B cell (primary cell): ENCODE data around the gene EIF2D. TPM values are rescaled to one million over a fixed set of nuclear protein-coding genes. Genes with fewer than 3 reads are reported as not detected.

Experiments used
- ATAC-seq: fragments of 200-7000 bp; cut with Tn5 transposase; one replicate; pipeline ENCODE4 v1.10.0; 2021; ENCODE audit warnings: low read depth, mild to moderate bottlenecking, moderate number of reproducible peaks, moderate library complexity
- CTCF ChIA-PET: fragments of 350-600 bp; sonication (Branson Sonifier 250); formaldehyde crosslinking; loops from one replicate; lab custom pipeline; 2021; ENCODE audit warnings: antibody characterized with exemption, inconsistent platforms; lab: Charles Lee
- POLR2A ChIA-PET: fragments of 350-600 bp; sonication (Branson Sonifier 250); formaldehyde crosslinking; loops from one replicate; lab custom pipeline; 2021; ENCODE audit warnings: antibody characterized with exemption; lab: Charles Lee
- DNase-seq: peaks from one replicate; pipeline ENCODE4 v3.0.0; 2013
- H2AFZ ChIP-seq: 2 replicates; pipeline ENCODE4 v1.6.1; 2012; ENCODE audit warnings: mild to moderate bottlenecking, low read depth, low read length; ENCODE audit not compliant: insufficient read depth, poor library complexity, severe bottlenecking
- H3K27ac ChIP-seq, 2 donors: 1 replicate in 1 of 2; 2 replicates in 1 of 2; pipeline ENCODE4 v1.5.1; 2012 to 2013; ENCODE audit warnings: low read length in 2 of 2, mild to moderate bottlenecking in 2 of 2, moderate library complexity in 1 of 2
- H3K27me3 ChIP-seq, 4 experiments: fragments of 200-600 bp in 1 of 4; sonication (generic) in 1 of 4; replicated peaks in 1 of 4; 1 replicate in 2 of 4; 2 replicates in 2 of 4; pipeline versions ENCODE4 v1.6.1 to v1.7.0; 2013 to 2016; ENCODE audit warnings: low read length in 3 of 4, mild to moderate bottlenecking in 2 of 4, mixed read lengths in 1 of 4, moderate library complexity in 1 of 4; ENCODE audit not compliant: insufficient read depth in 4 of 4, control insufficient read depth in 3 of 4; ENCODE audit errors: control extremely low read depth in 1 of 4
- H3K36me3 ChIP-seq, 2 experiments: replicated peaks in 1 of 2; 1 replicate in 1 of 2; 2 replicates in 1 of 2; pipeline versions ENCODE4 v1.6.1 to v1.7.1; 2013; ENCODE audit warnings: low read length in 1 of 2; ENCODE audit not compliant: insufficient read depth in 2 of 2, control insufficient read depth in 1 of 2; ENCODE audit errors: control extremely low read depth in 1 of 2, extremely low read depth in 1 of 2
- H3K4me1 ChIP-seq, 2 donors: fragments of 200-600 bp in 1 of 2; sonication (generic) in 1 of 2; 1 replicate in 1 of 2; 2 replicates in 1 of 2; pipeline versions ENCODE4 v1.5.1 to v1.6.1; 2013 to 2017; ENCODE audit warnings: low read length in 2 of 2; ENCODE audit not compliant: control insufficient read depth in 2 of 2, insufficient read depth in 2 of 2
- H3K4me2 ChIP-seq: replicated peaks from 2 replicates; pipeline ENCODE3; 2012; ENCODE audit warnings: mild to moderate bottlenecking, low read depth, low read length; ENCODE audit not compliant: poor library complexity, severe bottlenecking
- H3K4me3 ChIP-seq, 5 experiments: fragments of 200-600 bp in 1 of 5; sonication (generic) in 1 of 5; 1 replicate in 3 of 5; 2 replicates in 2 of 5; pipeline versions ENCODE4 v1.5.1 to v1.7.0; 2011 to 2016; ENCODE audit warnings: low read length in 4 of 5, mild to moderate bottlenecking in 4 of 5, low read depth in 2 of 5, control low read depth in 1 of 5, moderate library complexity in 1 of 5; ENCODE audit not compliant: insufficient read depth in 1 of 5; ENCODE audit errors: control extremely low read depth in 1 of 5, extremely low read depth in 1 of 5
- H3K79me2 ChIP-seq: fragments of 200-600 bp; sonication (generic); one replicate; pipeline ENCODE4 v1.6.0; 2016; ENCODE audit warnings: low read length; ENCODE audit not compliant: control insufficient read depth, insufficient read depth
- H3K9ac ChIP-seq: fragments of 200-600 bp; sonication (generic); 2 replicates; pipeline ENCODE4 v1.6.1; 2017; ENCODE audit warnings: mild to moderate bottlenecking, low read length, moderate library complexity
- H3K9me3 ChIP-seq, 3 donors: one replicate each; pipeline versions ENCODE4 v1.6.1 to v1.7.1; 2013; ENCODE audit warnings: low read length in 2 of 3; ENCODE audit not compliant: control insufficient read depth in 2 of 3, insufficient read depth in 1 of 3; ENCODE audit errors: control extremely low read depth in 1 of 3
- H4K20me1 ChIP-seq: 2 replicates; pipeline ENCODE4 v1.6.0; 2012; ENCODE audit warnings: mild to moderate bottlenecking, low read length; ENCODE audit not compliant: insufficient read depth, control insufficient read depth, poor library complexity, severe bottlenecking
- H3K27ac Mint-ChIP-seq: one replicate; pipeline ENCODE4 v1.8.0; 2021; ENCODE audit warnings: mixed read lengths
- H3K27me3 Mint-ChIP-seq: one replicate; pipeline ENCODE4 v1.8.0; 2021; ENCODE audit warnings: mixed read lengths
- H3K4me1 Mint-ChIP-seq: one replicate; pipeline ENCODE4 v1.8.0; 2021; ENCODE audit warnings: mixed read lengths
- H3K4me3 Mint-ChIP-seq: one replicate; pipeline ENCODE4 v1.8.0; 2021; ENCODE audit warnings: mixed read lengths
- H3K9me3 Mint-ChIP-seq: one replicate; pipeline ENCODE4 v1.8.0; 2022; ENCODE audit warnings: mixed read lengths; ENCODE audit not compliant: insufficient read depth
- EZH2 ChIP-seq: IDR thresholded peaks from 2 replicates; pipeline ENCODE4 v1.6.1; 2012; ENCODE audit warnings: borderline replicate concordance, low read depth, mild to moderate bottlenecking, moderate library complexity, low read length; ENCODE audit not compliant: insufficient read depth, poor library complexity, severe bottlenecking
- WGBS: methylation state at CpG from one replicate; pipeline ENCODE4 v1.1.5; 2013; ENCODE audit warnings: missing lambda C conversion rate; ENCODE audit not compliant: insufficient coverage; 5-methylcytosine and 5-hydroxymethylcytosine counted together
- intact Hi-C: fragments of 100-400 bp; cut with micrococcal nuclease; formaldehyde crosslinking; loops from one replicate; pipeline ENCODE4 v1.10.0; 2022
- polyA plus RNA-seq: library from polyadenylated mRNA; depleted of rRNA; stranded (reverse); fragments of >200 nt; gene quantifications from 2 replicates; pipeline ENCODE4 v1.2.3, GENCODE V29; 2012
- total RNA-seq, 2 donors: library from RNA; stranded (reverse); fragments of 120-200 nt in 1 of 2; gene quantifications; 1 replicate in 1 of 2; 2 replicates in 1 of 2; pipeline versions ENCODE4 v1.2.3 to v1.2.4, GENCODE V29; 2013 to 2022
- TF ChIP-seq, protein P1 (sequence below): fragments of 200-600 bp; IDR thresholded peaks from one replicate; pipeline ENCODE4 v1.8.0; 2022; ENCODE audit warnings: antibody characterized with exemption, mild to moderate bottlenecking

The EIF2D gene
- total and polyA plus RNA-seq, 2 donors (not counting 1 experiment from before 2014, with no cell fraction given) = 62.2 to 64.9 TPM

DNA sequence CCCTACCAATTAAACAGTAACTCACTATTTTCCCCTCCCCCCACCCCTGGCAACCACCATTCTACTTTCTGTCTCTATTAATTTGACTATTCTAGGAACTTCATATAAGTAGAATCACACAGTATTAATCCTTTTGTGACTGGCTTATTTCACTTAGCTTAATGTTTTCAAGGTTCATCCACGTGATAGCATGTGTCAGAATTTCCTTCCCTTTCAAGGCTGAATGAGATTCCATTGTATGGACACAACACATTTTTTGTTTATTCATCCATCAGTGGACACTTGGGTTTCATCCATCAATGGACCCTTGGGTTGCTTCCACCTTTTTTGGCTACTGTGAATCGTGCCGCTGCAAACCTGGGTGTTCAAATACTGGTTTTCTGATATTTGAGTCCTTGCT lies 41.7 kb downstream of the EIF2D start:
- intact Hi-C loops = loop anchor here (1.0 kb wide), 1 partner anchor 13 kb away; no protein-coding TSS in a partner anchor
- no peaks in the 10 kb centered on the region for H3K9me3 ChIP-seq
- ChIA-PET CTCF (interaction anchor here (0.6 to 1.3 kb wide), 3 partner anchors 13 to 32 kb away, joined by 3 to 8 read pairs (median 5); no protein-coding TSS in a partner anchor), POLR2A (interaction anchor here (0.7 kb wide), 2 partner anchors 9 to 10 kb away, joined by 3 to 8 read pairs; no protein-coding TSS in a partner anchor)
- WGBS = 100% methylated on average over 3 of the region's 3 CpGs
- H3K4me3 ChIP-seq = no peak overlapping the region
- H3K4me1 ChIP-seq = peaks cover 68 to 89% of the 10 kb centered on the region in 2 donors
- H4K20me1 ChIP-seq = peaks cover 66% of the 10 kb centered on the region
- H3K36me3 ChIP-seq = peaks cover 0 to 86% of the 10 kb centered on the region in 2 experiments
- Mint-ChIP-seq H3K9me3 (no peaks in the 10 kb centered on the region), H3K4me1 (peaks cover 90% of the 10 kb centered on the region), H3K27me3 (no peaks in the 10 kb centered on the region), H3K27ac (peak overlapping the region; percentile 53), H3K4me3 (no peak overlapping the region)
- DNase-seq = no peak
- H3K79me2 ChIP-seq = peaks cover 97% of the 10 kb centered on the region
- H3K27me3 ChIP-seq = no peaks in the 10 kb centered on the region
- H3K9ac ChIP-seq = no peak overlapping the region
- peak overlapping the region in 1 of 2 donors; percentile 33 for H3K27ac ChIP-seq
- TF ChIP-seq EZH2 = no peak
- TF ChIP-seq, protein P1, sequence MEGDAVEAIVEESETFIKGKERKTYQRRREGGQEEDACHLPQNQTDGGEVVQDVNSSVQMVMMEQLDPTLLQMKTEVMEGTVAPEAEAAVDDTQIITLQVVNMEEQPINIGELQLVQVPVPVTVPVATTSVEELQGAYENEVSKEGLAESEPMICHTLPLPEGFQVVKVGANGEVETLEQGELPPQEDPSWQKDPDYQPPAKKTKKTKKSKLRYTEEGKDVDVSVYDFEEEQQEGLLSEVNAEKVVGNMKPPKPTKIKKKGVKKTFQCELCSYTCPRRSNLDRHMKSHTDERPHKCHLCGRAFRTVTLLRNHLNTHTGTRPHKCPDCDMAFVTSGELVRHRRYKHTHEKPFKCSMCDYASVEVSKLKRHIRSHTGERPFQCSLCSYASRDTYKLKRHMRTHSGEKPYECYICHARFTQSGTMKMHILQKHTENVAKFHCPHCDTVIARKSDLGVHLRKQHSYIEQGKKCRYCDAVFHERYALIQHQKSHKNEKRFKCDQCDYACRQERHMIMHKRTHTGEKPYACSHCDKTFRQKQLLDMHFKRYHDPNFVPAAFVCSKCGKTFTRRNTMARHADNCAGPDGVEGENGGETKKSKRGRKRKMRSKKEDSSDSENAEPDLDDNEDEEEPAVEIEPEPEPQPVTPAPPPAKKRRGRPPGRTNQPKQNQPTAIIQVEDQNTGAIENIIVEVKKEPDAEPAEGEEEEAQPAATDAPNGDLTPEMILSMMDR = no peak
- no peak overlapping the region for H2AFZ ChIP-seq
- no peak overlapping the region for H3K4me2 ChIP-seq
- no peak for ATAC-seq

GRCh38 chr1:206569556-206569955 lies 42.7 kb downstream of the EIF2D start:
- intact Hi-C loops = no loop called here
- WGBS = 79% methylated on average over 3 of the region's 4 CpGs

More at GRCh38 chr1:206569556-206569955, 42.7 kb downstream of the EIF2D start:
- peak overlapping the region in 1 of 2 donors; percentile 23 for H3K27ac ChIP-seq
- H3K4me2 ChIP-seq = no peak overlapping the region
- H3K27me3 ChIP-seq = no peaks in the 10 kb centered on the region
- H3K79me2 ChIP-seq = peaks cover 100% of the 10 kb centered on the region
- Mint-ChIP-seq H3K4me3 (no peak overlapping the region), H3K9me3 (no peaks in the 10 kb centered on the region), H3K27ac (peak overlapping the region; percentile 65), H3K4me1 (peaks cover 92% of the 10 kb centered on the region), H3K27me3 (no peaks in the 10 kb centered on the region)
- POLR2A ChIA-PET = interaction anchor here (0.7 kb wide), 1 partner anchor 86 kb away, joined by 4 read pairs; no protein-coding TSS in a partner anchor
- H3K36me3 ChIP-seq = peaks cover 0 to 95% of the 10 kb centered on the region in 2 experiments
- no peak overlapping the region for H3K9ac ChIP-seq
- H4K20me1 ChIP-seq = peaks cover 76% of the 10 kb centered on the region
- TF ChIP-seq, protein P1 = no peak
- TF ChIP-seq EZH2 = no peak
- no peak overlapping the region for H2AFZ ChIP-seq
- ATAC-seq (no peak), DNase-seq (no peak)
- no peaks in the 10 kb centered on the region for H3K9me3 ChIP-seq
- CTCF ChIA-PET = interaction anchor here (0.6 to 1.3 kb wide), 4 partner anchors 11 to 93 kb away, joined by 3 to 8 read pairs (median 4); no protein-coding TSS in a partner anchor
- H3K4me3 ChIP-seq = no peak overlapping the region
- peaks cover 68 to 89% of the 10 kb centered on the region in 2 donors for H3K4me1 ChIP-seq
